Uterus (tissue), 4 donors: ENCODE data around the gene UROC1. TPM values are rescaled to one million over a fixed set of nuclear protein-coding genes. Genes with fewer than 3 reads are reported as not detected.

Experiments
- DNase-seq, 2 donors: peaks; one replicate each; pipeline ENCODE4 v3.0.0-alpha.2; 2019 to 2020
- H3K27ac ChIP-seq, 2 donors: fragments of 200-600 bp; sonication (generic); 1 replicate in 1 of 2; 2 replicates in 1 of 2; pipeline ENCODE4 v1.5.1; 2016 to 2018
- H3K27me3 ChIP-seq, 2 donors: fragments of 200-600 bp; sonication (generic); one replicate each; pipeline ENCODE4 v1.5.1; 2018 to 2019; ENCODE audit warnings: control low read depth in 1 of 2
- H3K36me3 ChIP-seq, 2 donors: fragments of 200-600 bp; sonication (generic); one replicate each; pipeline ENCODE4 v1.5.1; 2019; ENCODE audit warnings: control low read depth in 1 of 2
- H3K4me1 ChIP-seq, 2 donors: fragments of 200-600 bp; sonication (generic); one replicate each; pipeline ENCODE4 v1.5.1; 2018 to 2019; ENCODE audit warnings: control low read depth in 1 of 2
- H3K4me3 ChIP-seq, 2 donors: fragments of 200-600 bp; sonication (generic); 1 replicate in 1 of 2; 2 replicates in 1 of 2; pipeline ENCODE4 v1.5.1; 2018 to 2019; ENCODE audit warnings: mild to moderate bottlenecking in 1 of 2
- H3K9me3 ChIP-seq, 2 donors: fragments of 200-600 bp; sonication (generic); one replicate each; pipeline ENCODE4 v1.5.1; 2019; ENCODE audit warnings: control low read depth in 1 of 2
- POLR2A ChIP-seq, 2 donors: fragments of 450-650 bp; IDR thresholded peaks; one replicate each; pipeline ENCODE4 v1.6.1; 2016; ENCODE audit warnings: antibody characterized with exemption in 2 of 2, mild to moderate bottlenecking in 1 of 2, moderate library complexity in 1 of 2
- intact Hi-C: fragments of 100-400 bp; cut with DNase I; formaldehyde crosslinking; loops from one replicate; pipeline ENCODE4 v1.15.1; 2023; ENCODE audit warnings: low total_unique reads
- small RNA-seq: library from RNA; depleted of rRNA; stranded (forward); fragments of <200 nt; gene quantifications from one replicate; pipeline ENCODE3, GENCODE V24; 2016
- total RNA-seq, 4 donors: library from RNA; depleted of rRNA in 3 of 4; stranded (reverse); fragments of >200 nt in 3 of 4; gene quantifications; one replicate each; pipeline versions ENCODE4 v1.1.0 to v1.2.4, GENCODE V29; 2014 to 2023
- TF ChIP-seq, protein P1 (sequence below), 4 experiments: fragments of 200-600 bp in 2 of 4; fragments of 450-650 bp in 2 of 4; sonication (generic) in 2 of 4; IDR thresholded peaks; one replicate each; pipeline ENCODE4 v1.5.1; 2016 to 2019; ENCODE audit warnings: antibody characterized with exemption in 4 of 4, mild to moderate bottlenecking in 2 of 4, moderate library complexity in 1 of 4
- donor health status: DM: yes; HTN: yes; CAD: no.

Gene UROC1
- total RNA-seq, 4 donors from 2014 or later, result 0.07 TPM; not detected in 3

DNA sequence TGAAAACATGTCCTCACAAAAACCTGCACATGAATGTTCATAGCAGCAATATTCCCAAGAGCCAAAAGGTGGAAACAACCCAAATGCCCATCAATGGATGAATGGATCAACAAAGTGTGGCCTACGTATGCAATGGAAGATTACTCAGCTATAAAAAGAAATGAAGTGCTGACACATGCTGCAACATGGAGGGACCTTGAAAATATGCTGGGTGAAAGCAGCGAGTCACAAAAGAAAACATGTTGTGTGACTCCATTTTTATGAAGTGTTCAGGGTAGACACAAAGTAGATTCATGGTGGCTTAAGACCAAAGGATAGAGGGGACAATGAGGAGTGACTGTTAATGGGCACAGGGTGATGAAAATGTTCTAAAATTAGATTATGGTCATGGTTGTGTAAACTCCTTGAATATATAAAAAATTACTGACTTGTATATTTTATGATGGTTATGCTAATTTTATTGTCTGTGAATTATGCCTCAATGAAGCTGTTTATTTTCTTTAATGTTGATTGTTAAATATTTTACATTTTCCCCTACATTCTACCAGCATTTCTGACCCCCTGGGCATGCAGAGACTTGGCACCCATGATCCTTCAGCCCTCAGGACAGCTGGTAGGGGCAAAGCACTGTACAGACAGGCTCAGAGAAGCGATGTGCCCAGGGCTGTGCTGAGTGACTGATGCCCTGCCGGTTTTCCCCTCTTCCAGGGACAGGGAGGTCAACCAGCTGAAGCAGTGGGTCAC, 85.0 kb downstream of the UROC1 start:
- peaks cover 0 to 7% of the 10 kb centered on the region in 2 donors for H3K9me3 ChIP-seq
- H3K27me3 ChIP-seq, result no peaks in the 10 kb centered on the region
- no peak overlapping the region for H3K4me3 ChIP-seq
- no peak overlapping the region for H3K27ac ChIP-seq
- no peaks in the 10 kb centered on the region for H3K4me1 ChIP-seq
- TF ChIP-seq, protein P1, sequence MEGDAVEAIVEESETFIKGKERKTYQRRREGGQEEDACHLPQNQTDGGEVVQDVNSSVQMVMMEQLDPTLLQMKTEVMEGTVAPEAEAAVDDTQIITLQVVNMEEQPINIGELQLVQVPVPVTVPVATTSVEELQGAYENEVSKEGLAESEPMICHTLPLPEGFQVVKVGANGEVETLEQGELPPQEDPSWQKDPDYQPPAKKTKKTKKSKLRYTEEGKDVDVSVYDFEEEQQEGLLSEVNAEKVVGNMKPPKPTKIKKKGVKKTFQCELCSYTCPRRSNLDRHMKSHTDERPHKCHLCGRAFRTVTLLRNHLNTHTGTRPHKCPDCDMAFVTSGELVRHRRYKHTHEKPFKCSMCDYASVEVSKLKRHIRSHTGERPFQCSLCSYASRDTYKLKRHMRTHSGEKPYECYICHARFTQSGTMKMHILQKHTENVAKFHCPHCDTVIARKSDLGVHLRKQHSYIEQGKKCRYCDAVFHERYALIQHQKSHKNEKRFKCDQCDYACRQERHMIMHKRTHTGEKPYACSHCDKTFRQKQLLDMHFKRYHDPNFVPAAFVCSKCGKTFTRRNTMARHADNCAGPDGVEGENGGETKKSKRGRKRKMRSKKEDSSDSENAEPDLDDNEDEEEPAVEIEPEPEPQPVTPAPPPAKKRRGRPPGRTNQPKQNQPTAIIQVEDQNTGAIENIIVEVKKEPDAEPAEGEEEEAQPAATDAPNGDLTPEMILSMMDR (IDR thresholded peaks at IDR 0.05), result no peak
- no peak for TF ChIP-seq POLR2A (IDR thresholded peaks at IDR 0.05)
- DNase-seq, result no peak
- H3K36me3 ChIP-seq, result no peaks in the 10 kb centered on the region
- intact Hi-C loops, result no loop called here

Small RNAs within 50 kb of the gene (small RNA-seq; reads per million reads assigned to genes)
- gene RNA5SP138, result not detected

Other genes with a start within 250 kb of the UROC1 start
- gene KLF15, start 160.4 kb downstream of the UROC1 start, total RNA-seq, result 10 to 100 TPM in 3 of 4 donors, 1 to 10 TPM in 1; 1.9 to 23.4 (median 18.2) TPM
- 1 to 10 TPM in 1 of 4 donors, under 1 TPM in 1, not detected in 2; 0.98 to 2.8 TPM for gene CFAP100, start 122.9 kb downstream of the UROC1 start, total RNA-seq
- gene ZXDC, start 41.9 kb downstream of the UROC1 start, total RNA-seq, result 10 to 100 TPM; 18.5 to 57.9 (median 33.5) TPM
- gene CHST13, start 6.4 kb upstream of the UROC1 start, total RNA-seq, result under 1 TPM in 2 of 4 donors, not detected in 2; 0.24 to 0.62 TPM
- not detected for gene C3orf22, start 41.2 kb upstream of the UROC1 start, total RNA-seq
- 10 to 100 TPM; 13.8 to 31.2 (median 17.8) TPM for gene TXNRD3, start 137.4 kb upstream of the UROC1 start, total RNA-seq
- gene CHCHD6, start 186.5 kb upstream of the UROC1 start, total RNA-seq, result 10 to 100 TPM in 2 of 4 donors, 1 to 10 TPM in 1, not detected in 1; 6.4 to 14.2 (median 10.3) TPM